ENCODE results near the gene HMGN2.

HMGN2 gene

GRCh38 chr1:26470878-26471497 is 1.3 kb upstream of the HMGN2 start:
- peaks cover 14% of the 10 kb centered on the region for H3K4me1 Mint-ChIP-seq
- peaks cover 14% of the 10 kb centered on the region for H3K36me3 Mint-ChIP-seq
- no peak for DNase-seq (ENCODE audit: low spot score in 2 of 2)
- peak overlapping the region; percentile 92 for H3K4me3 Mint-ChIP-seq
- no peaks in the 10 kb centered on the region for H3K27me3 Mint-ChIP-seq
- H3K9me3 Mint-ChIP-seq: no peaks in the 10 kb centered on the region
- H3K27ac Mint-ChIP-seq: peak overlapping the region; percentile 55
- ATAC-seq (ENCODE audit: low read depth): no peak

DNA sequence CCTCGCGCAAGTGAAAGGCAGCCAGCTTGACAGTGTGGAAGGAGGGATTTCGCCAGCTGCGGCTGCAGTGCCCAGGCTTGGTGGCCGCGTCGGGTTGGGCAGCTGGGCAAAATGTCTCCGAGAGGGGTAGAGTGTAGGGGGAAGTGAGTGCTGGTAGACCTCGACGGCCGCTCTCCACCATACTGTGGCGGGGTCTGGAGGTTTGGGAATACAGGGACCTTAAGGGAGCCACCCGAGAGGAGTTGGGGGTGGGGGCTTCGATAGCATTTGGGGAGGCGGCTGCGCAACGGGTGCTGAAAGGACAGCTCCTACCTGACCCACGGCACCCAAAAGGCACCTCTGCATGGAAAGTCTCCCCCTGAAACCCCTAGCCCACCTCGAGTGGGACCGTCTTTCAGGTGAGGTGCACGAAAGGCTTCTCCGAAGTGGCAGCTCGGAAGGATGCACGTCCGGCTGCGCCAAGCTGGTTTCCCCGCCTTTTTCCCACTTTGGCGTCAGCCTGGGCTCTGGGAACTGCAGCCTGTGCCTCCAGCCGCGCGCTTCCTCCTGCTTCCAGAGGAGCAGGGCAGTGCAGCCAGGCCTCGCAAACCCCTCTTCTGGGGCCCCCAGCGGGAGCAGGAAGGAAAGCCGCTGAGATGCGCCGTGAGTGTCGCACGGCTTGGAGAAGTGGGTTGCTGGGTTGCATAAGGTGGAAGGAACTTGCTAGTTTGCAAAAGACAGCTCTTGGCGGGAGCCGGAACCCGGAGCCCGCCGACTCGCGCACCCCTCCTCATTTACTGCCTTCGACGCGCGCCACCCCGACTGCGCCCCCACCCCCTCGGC is 531 bp upstream of the HMGN2 start:
- H3K36me3 Mint-ChIP-seq: peaks cover 16% of the 10 kb centered on the region
- peaks cover 17% of the 10 kb centered on the region for H3K4me1 Mint-ChIP-seq
- DNase-seq (ENCODE audit: low spot score in 2 of 2) (peak; percentile 14 to 46), ATAC-seq (ENCODE audit: low read depth) (peak; percentile 16)
- no peaks in the 10 kb centered on the region for H3K27me3 Mint-ChIP-seq
- peak overlapping the region; percentile 92 for H3K4me3 Mint-ChIP-seq
- no peaks in the 10 kb centered on the region for H3K9me3 Mint-ChIP-seq
- peak overlapping the region; percentile 95 for H3K27ac Mint-ChIP-seq

- DNase-seq (ENCODE audit: low spot score in 2 of 2) (peak; percentile 93 to 96), ATAC-seq (ENCODE audit: low read depth) (peak; percentile 78)
- Mint-ChIP-seq H3K27me3 (no peaks in the 10 kb centered on the region), H3K9me3 (no peaks in the 10 kb centered on the region), H3K4me3 (peak overlapping the region; percentile 85), H3K36me3 (peaks cover 12% of the 10 kb centered on the region), H3K27ac (peak overlapping the region; percentile 95), H3K4me1 (peaks cover 22% of the 10 kb centered on the region)
These were observed 933 bp downstream of the HMGN2 start for GRCh38 chr1:26472901-26473845.

DNA sequence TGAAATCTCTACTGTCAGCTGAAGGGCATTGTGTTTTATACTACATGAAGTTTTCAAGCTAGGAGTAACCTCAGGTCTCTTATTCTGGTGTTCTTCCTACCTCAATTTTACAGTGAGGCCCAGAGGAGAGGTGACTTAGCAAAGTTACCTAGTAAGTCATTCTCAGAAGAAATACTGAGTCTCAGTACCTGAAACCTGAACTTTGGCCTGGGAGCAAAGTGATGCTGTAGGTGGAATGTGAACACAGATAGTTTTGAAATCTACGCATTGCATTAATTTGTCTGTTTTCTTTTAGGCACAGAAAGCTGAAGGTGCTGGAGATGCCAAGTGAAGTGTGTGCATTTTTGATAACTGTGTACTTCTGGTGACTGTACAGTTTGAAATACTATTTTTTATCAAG is 2.6 kb downstream of the HMGN2 start:
- no peaks in the 10 kb centered on the region for H3K9me3 Mint-ChIP-seq
- H3K36me3 Mint-ChIP-seq: peaks cover 15% of the 10 kb centered on the region
- ATAC-seq (ENCODE audit: low read depth): no peak
- H3K27me3 Mint-ChIP-seq: no peaks in the 10 kb centered on the region
- DNase-seq (ENCODE audit: low spot score in 2 of 2): no peak
- H3K4me3 Mint-ChIP-seq: peak overlapping the region; percentile 21
- H3K27ac Mint-ChIP-seq: peak overlapping the region; percentile 95
- H3K4me1 Mint-ChIP-seq: peaks cover 25% of the 10 kb centered on the region

- H3K36me3 Mint-ChIP-seq: peaks cover 16% of the 10 kb centered on the region
- no peaks in the 10 kb centered on the region for H3K9me3 Mint-ChIP-seq
- H3K27me3 Mint-ChIP-seq: no peaks in the 10 kb centered on the region
- peak overlapping the region; percentile 60 for H3K27ac Mint-ChIP-seq
- no peak for ATAC-seq (ENCODE audit: low read depth)
- H3K4me3 Mint-ChIP-seq: no peak overlapping the region
- no peak for DNase-seq (ENCODE audit: low spot score in 2 of 2)
- H3K4me1 Mint-ChIP-seq: peaks cover 18% of the 10 kb centered on the region
These were observed 3.7 kb downstream of the HMGN2 start for GRCh38 chr1:26475989-26476388.

- Mint-ChIP-seq H3K27me3 (no peaks in the 10 kb centered on the region), H3K4me1 (peaks cover 14% of the 10 kb centered on the region), H3K4me3 (no peak overlapping the region), H3K27ac (peak overlapping the region; percentile 60), H3K9me3 (no peaks in the 10 kb centered on the region), H3K36me3 (peaks cover 16% of the 10 kb centered on the region)
- ATAC-seq (ENCODE audit: low read depth) (no peak), DNase-seq (ENCODE audit: low spot score in 2 of 2) (no peak)
These were observed 4.7 kb downstream of the HMGN2 start for GRCh38 chr1:26476958-26477357.

GRCh38 chr1:26477446-26478152 is 5.4 kb downstream of the HMGN2 start:
- Mint-ChIP-seq H3K27ac (peak overlapping the region; percentile 28), H3K4me3 (no peak overlapping the region), H3K4me1 (peaks cover 14% of the 10 kb centered on the region), H3K9me3 (no peaks in the 10 kb centered on the region), H3K27me3 (no peaks in the 10 kb centered on the region), H3K36me3 (peaks cover 16% of the 10 kb centered on the region)
- no peak for ATAC-seq (ENCODE audit: low read depth)
- DNase-seq (ENCODE audit: low spot score in 2 of 2): no peak

DNA sequence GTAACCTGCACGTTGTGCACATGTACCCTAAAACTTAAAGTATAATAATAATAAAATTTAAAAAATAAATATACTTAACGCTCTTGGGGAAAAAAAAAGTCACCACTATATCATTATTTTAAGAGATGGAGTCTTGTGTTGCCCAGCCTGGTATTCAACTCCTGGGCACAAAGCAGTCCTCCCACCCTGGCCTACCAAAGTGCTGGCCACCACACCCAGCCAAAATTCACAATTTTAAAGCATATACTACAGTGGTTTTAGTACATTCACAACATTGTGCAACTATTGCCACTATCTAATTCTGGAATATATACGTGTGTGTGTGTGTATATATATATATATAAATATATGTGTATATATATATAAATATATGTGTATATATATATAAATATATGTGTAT is 5.9 kb downstream of the HMGN2 start:
- H3K36me3 Mint-ChIP-seq: peaks cover 16% of the 10 kb centered on the region
- peaks cover 14% of the 10 kb centered on the region for H3K4me1 Mint-ChIP-seq
- DNase-seq (ENCODE audit: low spot score in 2 of 2): no peak
- no peak overlapping the region for H3K4me3 Mint-ChIP-seq
- H3K9me3 Mint-ChIP-seq: no peaks in the 10 kb centered on the region
- no peak overlapping the region for H3K27ac Mint-ChIP-seq
- ATAC-seq (ENCODE audit: low read depth): no peak
- H3K27me3 Mint-ChIP-seq: no peaks in the 10 kb centered on the region

- H3K4me3 Mint-ChIP-seq: no peak overlapping the region
- H3K4me1 Mint-ChIP-seq: peaks cover 14% of the 10 kb centered on the region
- H3K9me3 Mint-ChIP-seq: no peaks in the 10 kb centered on the region
- no peak for DNase-seq (ENCODE audit: low spot score in 2 of 2)
- ATAC-seq (ENCODE audit: low read depth): no peak
- no peaks in the 10 kb centered on the region for H3K27me3 Mint-ChIP-seq
- peaks cover 16% of the 10 kb centered on the region for H3K36me3 Mint-ChIP-seq
- peak overlapping the region; percentile 15 for H3K27ac Mint-ChIP-seq
These were observed 6.7 kb downstream of the HMGN2 start for GRCh38 chr1:26478988-26479387.

GRCh38 chr1:26482921-26483320 is 10.7 kb downstream of the HMGN2 start:
- ATAC-seq (ENCODE audit: low read depth): no peak
- Mint-ChIP-seq H3K27me3 (no peaks in the 10 kb centered on the region), H3K36me3 (peaks cover 4% of the 10 kb centered on the region), H3K9me3 (no peaks in the 10 kb centered on the region), H3K27ac (no peak overlapping the region), H3K4me3 (no peak overlapping the region), H3K4me1 (peaks cover 10% of the 10 kb centered on the region)
- no peak for DNase-seq (ENCODE audit: low spot score in 2 of 2)

DNA sequence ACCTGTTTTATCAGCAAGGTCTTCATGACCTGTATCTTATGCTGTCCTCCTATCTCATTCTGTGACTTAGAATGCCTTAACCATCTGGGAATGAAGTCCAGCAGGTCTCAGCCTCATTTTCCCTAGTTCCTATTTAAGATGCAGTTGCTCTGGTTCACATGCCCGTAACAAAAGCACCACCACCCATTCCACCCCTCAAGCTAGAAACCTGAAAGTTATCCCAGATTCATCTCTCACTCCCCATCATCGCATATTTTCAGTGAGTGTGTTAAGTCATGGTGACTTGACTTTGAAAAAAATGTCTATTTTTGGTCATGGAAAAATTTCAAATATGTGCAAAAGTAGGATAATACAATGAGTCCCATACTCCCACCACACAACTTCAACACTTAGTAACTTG is 11.7 kb downstream of the HMGN2 start:
- Mint-ChIP-seq H3K9me3 (no peaks in the 10 kb centered on the region), H3K27ac (peak overlapping the region; percentile 69), H3K36me3 (peaks cover 2% of the 10 kb centered on the region), H3K27me3 (no peaks in the 10 kb centered on the region), H3K4me1 (peaks cover 6% of the 10 kb centered on the region), H3K4me3 (no peak overlapping the region)
- ATAC-seq (ENCODE audit: low read depth): no peak
- no peak for DNase-seq (ENCODE audit: low spot score in 2 of 2)

DNA sequence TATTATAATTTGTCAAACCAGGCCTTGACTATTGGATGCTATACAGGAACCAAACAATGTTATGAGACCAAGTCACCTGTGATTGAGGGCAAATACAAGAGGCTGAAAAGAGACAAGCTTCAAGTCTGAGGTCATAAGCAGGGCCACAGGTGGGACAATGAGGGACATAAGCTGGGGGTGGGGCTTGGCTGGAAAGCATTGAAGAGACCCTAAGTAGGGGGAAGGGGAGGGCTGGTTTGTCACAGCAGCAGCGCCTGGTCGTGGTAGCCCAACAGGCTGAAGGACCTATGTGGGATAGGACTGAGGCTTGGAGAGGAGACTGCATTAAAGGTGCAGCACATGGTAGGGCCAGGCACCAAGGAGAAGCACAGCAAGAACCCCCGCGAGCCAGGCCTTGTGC is 17.9 kb downstream of the HMGN2 start:
- Mint-ChIP-seq H3K4me1 (peaks cover 5% of the 10 kb centered on the region), H3K27me3 (no peaks in the 10 kb centered on the region), H3K9me3 (no peaks in the 10 kb centered on the region), H3K4me3 (no peak overlapping the region), H3K36me3 (no peaks in the 10 kb centered on the region), H3K27ac (no peak overlapping the region)
- DNase-seq (ENCODE audit: low spot score in 2 of 2): no peak
- ATAC-seq (ENCODE audit: low read depth): no peak

DNA sequence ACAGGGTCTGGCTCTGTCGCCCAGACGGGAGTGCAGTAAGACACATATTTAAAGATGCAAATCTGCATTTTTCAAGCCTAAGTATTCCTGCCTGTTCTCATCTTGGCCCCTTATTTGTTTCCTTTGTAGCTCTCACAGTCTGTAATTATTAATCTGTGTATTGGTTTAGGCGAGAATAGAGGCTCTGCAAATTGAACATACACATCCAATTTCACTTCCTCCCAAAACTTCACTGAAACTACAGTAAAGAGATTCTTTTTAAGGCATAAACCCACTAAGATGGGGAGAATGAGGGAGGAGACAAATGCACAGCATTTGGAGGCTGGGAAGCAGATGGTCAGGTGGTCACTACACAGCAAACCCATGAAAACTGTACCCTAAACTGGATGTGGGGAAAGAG is 21.0 kb downstream of the HMGN2 start:
- peak overlapping the region; percentile 17 for H3K27ac Mint-ChIP-seq
- H3K27me3 Mint-ChIP-seq: no peaks in the 10 kb centered on the region
- no peaks in the 10 kb centered on the region for H3K9me3 Mint-ChIP-seq
- H3K36me3 Mint-ChIP-seq: no peaks in the 10 kb centered on the region
- H3K4me3 Mint-ChIP-seq: no peak overlapping the region
- H3K4me1 Mint-ChIP-seq: peaks cover 5% of the 10 kb centered on the region
- ATAC-seq (ENCODE audit: low read depth): no peak
- no peak for DNase-seq (ENCODE audit: low spot score in 2 of 2)
